ENCODE results near the gene CDK14.
"Not testable (repeated sequence)": the region's sequence is repeated elsewhere in the genome, so short reads cannot be mapped to it uniquely, and the experiment has no call there.

Gene CDK14

DNA sequence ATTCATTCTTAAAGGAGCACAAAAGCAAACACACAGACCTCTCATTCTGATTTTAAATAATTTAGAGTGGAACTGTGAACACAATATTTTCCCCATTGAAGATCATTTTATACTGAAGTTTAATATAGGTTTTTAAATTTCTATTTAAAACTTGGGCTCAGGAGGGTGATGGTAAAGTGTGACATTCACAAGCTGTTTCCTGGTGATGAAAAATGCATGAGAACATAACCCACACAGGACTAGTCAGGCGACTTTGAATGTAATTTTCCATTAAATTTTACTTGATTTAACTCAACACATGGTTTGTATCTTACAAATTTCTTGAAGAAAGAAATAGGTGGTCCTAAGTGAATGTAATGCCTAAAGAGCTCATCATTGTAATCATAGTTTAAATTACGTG, 143.6 kb downstream of the CDK14 start:
- H3K9ac ChIP-seq (ENCODE audit: low read length in 5 of 5), result no peak overlapping the region
- peaks cover 0 to 5% (median 0%) of the 10 kb centered on the region in 5 donors for H3K4me1 ChIP-seq (ENCODE audit: control insufficient read depth in 5 of 5, insufficient read depth in 5 of 5, low read length in 5 of 5)
- no peak overlapping the region for H3K27ac ChIP-seq (ENCODE audit: low read depth, low read length)
- no peak overlapping the region for H3K4me3 ChIP-seq (ENCODE audit: low read depth in 1 of 5, low read length in 5 of 5)
- peaks cover 0 to 8% (median 0%) of the 10 kb centered on the region in 5 donors for H3K36me3 ChIP-seq (ENCODE audit: control insufficient read depth in 5 of 5, insufficient read depth in 5 of 5, low read length in 5 of 5)
- H3K27me3 ChIP-seq (ENCODE audit: control insufficient read depth in 5 of 5, insufficient read depth in 4 of 5, low read length in 5 of 5), result no peaks in the 10 kb centered on the region
- no peaks in the 10 kb centered on the region for H3K9me3 ChIP-seq (ENCODE audit: control insufficient read depth in 5 of 5, low read length in 5 of 5)

DNA sequence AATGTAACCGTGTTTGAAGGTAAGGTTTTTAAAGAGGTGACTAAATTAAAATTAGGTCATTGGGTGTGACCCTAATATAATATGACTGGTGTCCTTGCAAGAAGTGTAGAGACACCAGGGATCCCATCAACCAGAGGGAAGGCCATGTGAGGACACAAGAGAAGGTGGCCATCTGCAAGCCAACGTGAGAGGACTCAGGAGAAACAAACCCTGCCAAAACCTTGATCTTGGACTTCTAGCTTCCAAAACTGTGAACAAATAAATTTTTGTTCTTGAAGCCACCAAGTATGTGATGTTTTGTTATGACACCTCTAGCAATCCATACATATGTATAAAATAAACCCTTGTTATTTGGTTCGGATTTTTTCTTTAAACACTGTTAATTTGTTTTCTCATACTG, 144.3 kb downstream of the CDK14 start:
- Histone ChIP-seq H3K9me3 (ENCODE audit: control insufficient read depth in 5 of 5, low read length in 5 of 5) (no peaks in the 10 kb centered on the region), H3K36me3 (ENCODE audit: control insufficient read depth in 5 of 5, insufficient read depth in 5 of 5, low read length in 5 of 5) (peaks cover 0 to 4% (median 0%) of the 10 kb centered on the region in 5 donors), H3K27me3 (ENCODE audit: control insufficient read depth in 5 of 5, insufficient read depth in 4 of 5, low read length in 5 of 5) (no peaks in the 10 kb centered on the region), H3K4me3 (ENCODE audit: low read depth in 1 of 5, low read length in 5 of 5) (no peak overlapping the region), H3K4me1 (ENCODE audit: control insufficient read depth in 5 of 5, insufficient read depth in 5 of 5, low read length in 5 of 5) (peaks cover 0 to 5% (median 0%) of the 10 kb centered on the region in 5 donors), H3K9ac (ENCODE audit: low read length in 5 of 5) (no peak overlapping the region), H3K27ac (ENCODE audit: low read depth, low read length) (no peak overlapping the region)

DNA sequence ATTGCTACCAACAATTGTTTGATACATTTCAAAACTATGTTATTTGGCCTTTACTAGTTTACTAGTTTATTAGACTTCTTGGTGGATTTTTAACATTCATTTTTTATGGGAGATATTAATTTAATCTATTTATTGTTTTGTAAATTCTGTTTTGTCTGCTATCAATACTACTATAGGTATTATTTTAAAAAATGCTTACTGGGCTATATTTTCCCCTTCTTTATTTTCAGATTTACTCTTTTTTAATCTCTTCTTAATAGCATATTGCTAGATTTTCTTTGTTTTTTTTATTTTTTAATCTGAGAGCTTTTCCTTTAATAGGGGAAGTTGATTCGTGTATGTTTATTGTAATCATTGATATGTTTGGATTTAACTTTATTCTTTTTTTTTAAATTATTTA, 147.5 kb downstream of the CDK14 start:
- no peak overlapping the region for H3K4me3 ChIP-seq (ENCODE audit: low read depth in 1 of 5, low read length in 5 of 5)
- peaks cover 0 to 8% (median 0%) of the 10 kb centered on the region in 5 donors for H3K4me1 ChIP-seq (ENCODE audit: control insufficient read depth in 5 of 5, insufficient read depth in 5 of 5, low read length in 5 of 5)
- no peak overlapping the region for H3K9ac ChIP-seq (ENCODE audit: low read length in 5 of 5)
- no peak overlapping the region for H3K27ac ChIP-seq (ENCODE audit: low read depth, low read length)
- no peaks in the 10 kb centered on the region for H3K27me3 ChIP-seq (ENCODE audit: control insufficient read depth in 5 of 5, insufficient read depth in 4 of 5, low read length in 5 of 5)
- H3K36me3 ChIP-seq (ENCODE audit: control insufficient read depth in 5 of 5, insufficient read depth in 5 of 5, low read length in 5 of 5), result no peaks in the 10 kb centered on the region
- H3K9me3 ChIP-seq (ENCODE audit: control insufficient read depth in 5 of 5, low read length in 5 of 5), result no peaks in the 10 kb centered on the region

DNA sequence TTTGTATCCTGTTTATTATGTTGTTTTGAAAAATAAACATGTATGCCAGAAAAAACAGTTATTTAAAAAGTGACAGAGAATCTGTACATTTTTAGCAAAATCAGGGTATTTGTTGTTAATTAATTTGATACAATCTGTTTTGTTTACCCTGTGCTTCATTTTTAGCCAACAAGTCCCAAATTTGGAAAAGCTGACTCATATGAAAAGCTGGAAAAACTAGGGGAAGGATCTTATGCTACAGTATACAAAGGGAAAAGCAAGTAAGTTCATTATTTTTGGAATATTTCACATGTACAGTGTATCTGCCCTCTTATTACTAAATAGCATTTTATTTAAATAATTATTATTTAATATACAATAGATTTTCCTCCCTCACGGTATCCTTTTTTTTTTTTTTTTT, 151.4 kb downstream of the CDK14 start:
- H3K27ac ChIP-seq (ENCODE audit: low read depth, low read length), result no peak overlapping the region

DNA sequence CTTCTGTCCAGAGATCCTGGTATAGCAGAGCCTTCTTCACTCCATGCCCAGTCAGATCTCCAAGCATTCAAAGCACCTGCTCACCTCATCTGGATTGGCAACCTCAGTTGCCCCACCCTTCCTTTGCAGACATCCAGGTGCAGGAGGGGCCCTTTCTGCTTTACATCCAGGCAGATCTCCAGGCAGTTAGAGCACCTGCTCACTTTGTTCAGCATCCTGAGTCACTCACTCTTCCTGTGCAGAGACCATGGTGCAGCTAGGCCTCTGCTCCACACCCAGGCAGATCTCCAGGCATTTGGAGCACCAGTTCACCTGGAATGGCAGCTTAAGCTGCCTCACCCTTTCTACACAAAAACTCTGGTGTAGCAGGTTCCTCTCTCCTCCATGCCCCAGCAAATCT, 153.1 kb downstream of the CDK14 start:
- Histone ChIP-seq H3K4me1 (ENCODE audit: control insufficient read depth in 5 of 5, insufficient read depth in 5 of 5, low read length in 5 of 5) (peaks cover 0 to 12% (median 0%) of the 10 kb centered on the region in 5 donors), H3K36me3 (ENCODE audit: control insufficient read depth in 5 of 5, insufficient read depth in 5 of 5, low read length in 5 of 5) (peaks cover 0 to 4% (median 0%) of the 10 kb centered on the region in 5 donors), H3K9me3 (ENCODE audit: control insufficient read depth in 5 of 5, low read length in 5 of 5) (no peaks in the 10 kb centered on the region), H3K27ac (ENCODE audit: low read depth, low read length) (no peak overlapping the region), H3K9ac (ENCODE audit: low read length in 5 of 5) (no peak overlapping the region), H3K27me3 (ENCODE audit: control insufficient read depth in 5 of 5, insufficient read depth in 4 of 5, low read length in 5 of 5) (no peaks in the 10 kb centered on the region), H3K4me3 (ENCODE audit: low read depth in 1 of 5, low read length in 5 of 5) (no peak overlapping the region)

More for the DNA sequence above, 151.4 kb downstream of the CDK14 start:
- peaks cover 0 to 4% (median 0%) of the 10 kb centered on the region in 5 donors for H3K36me3 ChIP-seq (ENCODE audit: control insufficient read depth in 5 of 5, insufficient read depth in 5 of 5, low read length in 5 of 5)
- H3K4me3 ChIP-seq (ENCODE audit: low read depth in 1 of 5, low read length in 5 of 5), result no peak overlapping the region
- H3K27me3 ChIP-seq (ENCODE audit: control insufficient read depth in 5 of 5, insufficient read depth in 4 of 5, low read length in 5 of 5), result no peaks in the 10 kb centered on the region
- peaks cover 0 to 12% (median 0%) of the 10 kb centered on the region in 5 donors for H3K4me1 ChIP-seq (ENCODE audit: control insufficient read depth in 5 of 5, insufficient read depth in 5 of 5, low read length in 5 of 5)
- no peaks in the 10 kb centered on the region for H3K9me3 ChIP-seq (ENCODE audit: control insufficient read depth in 5 of 5, low read length in 5 of 5)
- H3K9ac ChIP-seq (ENCODE audit: low read length in 5 of 5), result no peak overlapping the region

DNA sequence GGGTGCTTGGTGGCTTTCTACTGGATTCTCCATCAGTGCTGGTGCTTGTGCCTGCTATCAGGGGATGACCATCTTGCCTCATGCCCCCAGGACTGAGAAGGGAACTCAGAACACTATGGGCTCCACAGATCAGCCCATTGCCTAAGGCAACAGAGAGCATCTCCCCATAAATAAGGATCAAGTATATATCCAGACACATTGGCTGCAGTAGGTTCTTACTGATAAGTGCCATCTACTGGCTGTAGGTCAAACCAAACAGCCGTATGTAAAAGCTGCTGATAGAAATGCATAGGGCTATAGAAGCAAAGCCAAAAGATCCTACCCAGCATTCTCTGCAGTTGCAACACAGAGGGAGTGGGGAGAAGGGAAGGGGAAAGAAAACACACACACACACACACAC, 153.7 kb downstream of the CDK14 start:
- Histone ChIP-seq H3K4me3 (ENCODE audit: low read depth in 1 of 5, low read length in 5 of 5) (no peak overlapping the region), H3K36me3 (ENCODE audit: control insufficient read depth in 5 of 5, insufficient read depth in 5 of 5, low read length in 5 of 5) (peaks cover 0 to 4% (median 0%) of the 10 kb centered on the region in 5 donors), H3K27me3 (ENCODE audit: control insufficient read depth in 5 of 5, insufficient read depth in 4 of 5, low read length in 5 of 5) (no peaks in the 10 kb centered on the region), H3K4me1 (ENCODE audit: control insufficient read depth in 5 of 5, insufficient read depth in 5 of 5, low read length in 5 of 5) (peaks cover 0 to 12% (median 0%) of the 10 kb centered on the region in 5 donors), H3K9ac (ENCODE audit: low read length in 5 of 5) (no peak overlapping the region), H3K9me3 (ENCODE audit: control insufficient read depth in 5 of 5, low read length in 5 of 5) (no peaks in the 10 kb centered on the region), H3K27ac (ENCODE audit: low read depth, low read length) (no peak overlapping the region)

DNA sequence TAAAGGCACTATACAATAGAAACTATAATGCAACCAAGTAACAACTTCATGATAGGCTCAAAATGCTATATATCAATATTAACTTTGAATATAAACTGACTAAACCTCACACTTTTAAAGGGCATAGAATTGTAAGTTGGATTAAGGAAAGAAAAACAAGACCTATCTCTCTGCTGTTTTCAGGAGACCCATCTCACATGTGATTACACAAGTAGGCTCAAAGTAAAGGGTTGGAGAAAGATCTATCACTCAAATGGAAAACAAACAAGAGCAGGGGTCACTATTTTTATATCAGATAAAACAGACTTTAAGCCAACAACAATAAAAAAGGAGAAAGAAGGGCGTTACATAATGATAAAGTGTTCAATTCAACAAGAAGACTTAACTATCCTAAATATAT, 155.5 kb downstream of the CDK14 start:
- Histone ChIP-seq H3K27me3 (ENCODE audit: control insufficient read depth in 5 of 5, insufficient read depth in 4 of 5, low read length in 5 of 5) (no peaks in the 10 kb centered on the region), H3K4me1 (ENCODE audit: control insufficient read depth in 5 of 5, insufficient read depth in 5 of 5, low read length in 5 of 5) (peaks cover 0 to 12% (median 0%) of the 10 kb centered on the region in 5 donors), H3K27ac (ENCODE audit: low read depth, low read length) (no peak overlapping the region), H3K9me3 (ENCODE audit: control insufficient read depth in 5 of 5, low read length in 5 of 5) (no peaks in the 10 kb centered on the region), H3K4me3 (ENCODE audit: low read depth in 1 of 5, low read length in 5 of 5) (no peak overlapping the region), H3K36me3 (ENCODE audit: control insufficient read depth in 5 of 5, insufficient read depth in 5 of 5, low read length in 5 of 5) (peaks cover 0 to 4% (median 0%) of the 10 kb centered on the region in 5 donors), H3K9ac (ENCODE audit: low read length in 5 of 5) (no peak overlapping the region)

DNA sequence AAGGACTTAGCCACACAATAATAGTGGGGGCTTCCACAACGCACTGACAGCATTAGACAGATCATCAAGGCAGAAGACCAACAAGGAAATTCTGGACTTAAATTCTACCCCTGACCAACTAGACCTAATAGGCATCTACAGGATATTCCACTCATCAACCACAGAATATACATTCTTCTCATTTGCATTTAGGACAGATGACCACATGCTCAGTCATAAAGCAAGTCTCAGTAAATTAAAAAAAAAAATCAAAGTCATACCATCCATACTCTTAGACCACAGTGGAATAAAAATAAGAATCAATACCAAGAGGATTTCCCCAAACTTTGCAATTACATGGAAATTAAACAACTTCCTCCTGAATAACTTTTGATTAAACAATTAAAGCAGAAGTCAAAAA, 155.9 kb downstream of the CDK14 start:
- Histone ChIP-seq H3K4me3 (ENCODE audit: low read depth in 1 of 5, low read length in 5 of 5) (no peak overlapping the region), H3K36me3 (ENCODE audit: control insufficient read depth in 5 of 5, insufficient read depth in 5 of 5, low read length in 5 of 5) (peaks cover 0 to 4% (median 0%) of the 10 kb centered on the region in 5 donors), H3K4me1 (ENCODE audit: control insufficient read depth in 5 of 5, insufficient read depth in 5 of 5, low read length in 5 of 5) (peaks cover 0 to 12% (median 0%) of the 10 kb centered on the region in 5 donors), H3K9ac (ENCODE audit: low read length in 5 of 5) (no peak overlapping the region), H3K27me3 (ENCODE audit: control insufficient read depth in 5 of 5, insufficient read depth in 4 of 5, low read length in 5 of 5) (no peaks in the 10 kb centered on the region), H3K27ac (ENCODE audit: low read depth, low read length) (no peak overlapping the region), H3K9me3 (ENCODE audit: control insufficient read depth in 5 of 5, low read length in 5 of 5) (no peaks in the 10 kb centered on the region)

DNA sequence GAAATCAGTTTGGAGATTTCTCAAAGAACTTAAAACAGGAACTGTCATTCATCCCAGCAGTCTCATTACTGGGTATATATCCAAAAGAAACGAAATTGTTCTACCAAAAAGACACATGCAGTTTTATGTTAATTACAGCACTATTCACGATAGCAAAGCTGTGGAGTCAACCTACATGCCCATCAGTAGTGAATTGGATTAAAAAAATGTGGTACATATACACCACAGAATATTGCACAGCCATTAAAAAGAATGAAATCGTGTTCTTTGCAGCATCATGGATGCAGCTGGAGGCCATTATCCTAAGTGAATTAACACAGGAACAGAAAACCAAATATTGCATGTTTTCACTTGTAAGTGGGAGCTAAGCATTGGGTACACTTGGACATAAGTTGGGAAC, 158.9 kb downstream of the CDK14 start:
- Histone ChIP-seq H3K4me3 (ENCODE audit: low read depth in 1 of 5, low read length in 5 of 5) (no peak overlapping the region), H3K27me3 (ENCODE audit: control insufficient read depth in 5 of 5, insufficient read depth in 4 of 5, low read length in 5 of 5) (no peaks in the 10 kb centered on the region), H3K4me1 (ENCODE audit: control insufficient read depth in 5 of 5, insufficient read depth in 5 of 5, low read length in 5 of 5) (peaks cover 0 to 2% (median 0%) of the 10 kb centered on the region in 5 donors), H3K9me3 (ENCODE audit: control insufficient read depth in 5 of 5, low read length in 5 of 5) (no peaks in the 10 kb centered on the region), H3K9ac (ENCODE audit: low read length in 5 of 5) (no peak overlapping the region), H3K27ac (ENCODE audit: low read depth, low read length) (no peak overlapping the region), H3K36me3 (ENCODE audit: control insufficient read depth in 5 of 5, insufficient read depth in 5 of 5, low read length in 5 of 5) (no peaks in the 10 kb centered on the region)

DNA sequence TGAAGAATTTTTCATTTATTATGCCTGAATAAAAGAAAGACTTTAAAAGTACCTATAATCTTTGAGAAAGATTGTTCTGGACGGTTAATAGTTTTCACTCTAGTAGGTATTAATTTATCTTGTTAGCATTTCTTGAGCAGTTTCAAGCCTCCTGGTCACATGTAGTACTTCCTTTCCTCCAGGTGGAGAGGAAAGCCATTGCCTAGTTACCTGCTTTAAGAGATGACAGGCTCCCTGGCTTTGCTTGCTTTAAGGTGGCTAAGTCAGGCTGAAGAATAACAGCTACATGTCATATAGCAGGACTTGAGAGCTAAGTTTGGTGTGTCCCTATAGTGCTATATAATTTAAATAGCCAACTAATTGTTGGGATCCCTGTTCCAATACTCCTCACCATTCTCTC, 160.2 kb downstream of the CDK14 start:
- Histone ChIP-seq H3K27ac (ENCODE audit: low read depth, low read length) (no peak overlapping the region), H3K9ac (ENCODE audit: low read length in 5 of 5) (no peak overlapping the region), H3K4me1 (ENCODE audit: control insufficient read depth in 5 of 5, insufficient read depth in 5 of 5, low read length in 5 of 5) (peaks cover 0 to under 1% (median 0%) of the 10 kb centered on the region in 5 donors), H3K4me3 (ENCODE audit: low read depth in 1 of 5, low read length in 5 of 5) (no peak overlapping the region), H3K27me3 (ENCODE audit: control insufficient read depth in 5 of 5, insufficient read depth in 4 of 5, low read length in 5 of 5) (no peaks in the 10 kb centered on the region), H3K9me3 (ENCODE audit: control insufficient read depth in 5 of 5, low read length in 5 of 5) (no peaks in the 10 kb centered on the region), H3K36me3 (ENCODE audit: control insufficient read depth in 5 of 5, insufficient read depth in 5 of 5, low read length in 5 of 5) (no peaks in the 10 kb centered on the region)

DNA sequence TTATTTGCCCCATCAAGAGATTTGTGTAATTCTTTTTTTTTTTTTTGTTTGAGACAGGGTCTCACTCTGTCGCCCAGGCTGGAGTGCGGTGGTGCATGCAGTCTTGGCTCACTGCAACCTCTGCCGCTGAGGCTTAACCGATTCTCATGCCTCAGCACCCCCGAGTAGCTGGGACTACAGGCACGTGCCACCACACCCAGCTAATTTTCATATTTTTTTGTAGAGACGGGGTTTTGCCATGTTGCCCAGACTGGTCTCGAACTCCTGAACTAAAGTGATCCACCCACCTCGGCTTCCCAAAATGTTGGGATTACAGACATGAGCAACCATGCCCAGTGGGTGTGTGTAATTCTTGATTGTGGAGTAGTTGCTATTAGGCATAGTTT, 161.4 kb downstream of the CDK14 start:
- H3K9ac ChIP-seq (ENCODE audit: low read length in 5 of 5); H3K27ac ChIP-seq (ENCODE audit: low read depth, low read length); H3K27me3 ChIP-seq (ENCODE audit: control insufficient read depth in 5 of 5, insufficient read depth in 4 of 5, low read length in 5 of 5); H3K4me3 ChIP-seq (ENCODE audit: low read depth in 1 of 5, low read length in 5 of 5); H3K9me3 ChIP-seq (ENCODE audit: control insufficient read depth in 5 of 5, low read length in 5 of 5); H3K36me3 ChIP-seq (ENCODE audit: control insufficient read depth in 5 of 5, insufficient read depth in 5 of 5, low read length in 5 of 5); H3K4me1 ChIP-seq (ENCODE audit: control insufficient read depth in 5 of 5, insufficient read depth in 5 of 5, low read length in 5 of 5): not testable (repeated sequence)
